Loucy (cell line): ENCODE measurements around the gene DNAH1.

Experiments used
- H2AFZ ChIP-seq: fragments of 200-600 bp; sonication (generic); 2 replicates; pipeline ENCODE4 v1.6.0; 2016; ENCODE audit warnings: antibody characterized with exemption, mild to moderate bottlenecking, low read length, moderate library complexity
- H3F3A ChIP-seq: fragments of 200-600 bp; 2 replicates; pipeline ENCODE4 v1.6.0; 2016; ENCODE audit warnings: antibody characterized with exemption, low read depth, mild to moderate bottlenecking
- H3K27me3 ChIP-seq: fragments of 200-600 bp; sonication (generic); 2 replicates; pipeline ENCODE4 v1.6.1; 2014; ENCODE audit warnings: low read length, mild to moderate bottlenecking; ENCODE audit not compliant: insufficient read depth, poor library complexity, severe bottlenecking
- H3K36me3 ChIP-seq: fragments of 200-600 bp; sonication (generic); 2 replicates; pipeline ENCODE4 v1.6.1; 2016; ENCODE audit warnings: low read length; ENCODE audit not compliant: insufficient read depth
- H3K4me1 ChIP-seq: fragments of 200-600 bp; sonication (generic); 2 replicates; pipeline ENCODE4 v1.5.1; 2014; ENCODE audit warnings: low read length, mild to moderate bottlenecking; ENCODE audit not compliant: insufficient read depth, poor library complexity, severe bottlenecking
- H3K4me2 ChIP-seq: fragments of 200-600 bp; sonication (generic); 2 replicates; pipeline ENCODE4 v1.6.0; 2014; ENCODE audit warnings: antibody characterized with exemption, low read length, low read depth, mild to moderate bottlenecking; ENCODE audit not compliant: poor library complexity, severe bottlenecking
- H3K4me3 ChIP-seq: fragments of 200-600 bp; sonication (generic); 2 replicates; pipeline ENCODE4 v1.5.1; 2014; ENCODE audit warnings: low read length, mild to moderate bottlenecking, mixed read lengths; ENCODE audit not compliant: poor library complexity, severe bottlenecking
- H3K79me2 ChIP-seq: fragments of 200-600 bp; sonication (generic); 2 replicates; pipeline ENCODE4 v1.6.1; 2014; ENCODE audit warnings: low read length; ENCODE audit not compliant: insufficient read depth
- H3K9ac ChIP-seq: fragments of 200-600 bp; sonication (generic); 2 replicates; pipeline ENCODE4 v1.6.0; 2014; ENCODE audit warnings: mild to moderate bottlenecking, low read depth, low read length, moderate library complexity; ENCODE audit not compliant: poor library complexity, severe bottlenecking
- H3K9me2 ChIP-seq: fragments of 200-600 bp; sonication (generic); replicated peaks from 2 replicates; pipeline ENCODE4 v1.6.1; 2016; ENCODE audit warnings: low read depth, low read length, mixed read lengths
- H3K9me3 ChIP-seq: fragments of 200-600 bp; sonication (generic); 2 replicates; pipeline ENCODE4 v1.6.1; 2014; ENCODE audit warnings: mild to moderate bottlenecking, antibody characterized with exemption, low read length, low read depth; ENCODE audit not compliant: insufficient read depth
- H4K20me1 ChIP-seq: fragments of 200-600 bp; sonication (generic); 2 replicates; pipeline ENCODE4 v1.6.0; 2014; ENCODE audit warnings: antibody characterized with exemption, low read length, mild to moderate bottlenecking; ENCODE audit not compliant: insufficient read depth, poor library complexity, severe bottlenecking
- CTCF ChIP-seq: fragments of 200-600 bp; sonication (generic); conservative IDR thresholded peaks from 2 replicates; pipeline ENCODE4 v1.5.1; 2014; ENCODE audit warnings: mild to moderate bottlenecking, antibody characterized with exemption, low read length
- EZH2phosphoT487 ChIP-seq: fragments of 200-600 bp; IDR thresholded peaks from 2 replicates; pipeline ENCODE4 v1.6.1; 2018; ENCODE audit warnings: antibody characterized with exemption, mild to moderate bottlenecking, moderate library complexity, borderline replicate concordance

DNAH1 gene

GRCh38 chr3:52349611-52350395, 33.7 kb downstream of the DNAH1 start:
- H3K4me3 ChIP-seq, result no peak overlapping the region
- no peaks in the 10 kb centered on the region for H3K9me2 ChIP-seq
- no peak for TF ChIP-seq CTCF
- H4K20me1 ChIP-seq, result no peaks in the 10 kb centered on the region
- no peak overlapping the region for H3K9ac ChIP-seq
- no peaks in the 10 kb centered on the region for H3K79me2 ChIP-seq
- no peaks in the 10 kb centered on the region for H3K9me3 ChIP-seq
- no peaks in the 10 kb centered on the region for H3K4me1 ChIP-seq
- H3K27me3 ChIP-seq, result no peaks in the 10 kb centered on the region
- no peaks in the 10 kb centered on the region for H3F3A ChIP-seq
- H2AFZ ChIP-seq, result no peak overlapping the region
- no peaks in the 10 kb centered on the region for H3K36me3 ChIP-seq
- no peak overlapping the region for H3K4me2 ChIP-seq

GRCh38 chr3:52350416-52350815, 34.3 kb downstream of the DNAH1 start:
- H3K9ac ChIP-seq, result no peak overlapping the region
- no peaks in the 10 kb centered on the region for H3K9me3 ChIP-seq
- H3K27me3 ChIP-seq, result no peaks in the 10 kb centered on the region
- no peak overlapping the region for H3K4me3 ChIP-seq
- H3K9me2 ChIP-seq, result no peaks in the 10 kb centered on the region
- no peaks in the 10 kb centered on the region for H3K36me3 ChIP-seq
- no peaks in the 10 kb centered on the region for H4K20me1 ChIP-seq
- H3F3A ChIP-seq, result no peaks in the 10 kb centered on the region
- H3K4me2 ChIP-seq, result no peak overlapping the region
- H3K4me1 ChIP-seq, result no peaks in the 10 kb centered on the region
- TF ChIP-seq CTCF (no peak), EZH2phosphoT487 (no peak)
- no peaks in the 10 kb centered on the region for H3K79me2 ChIP-seq
- no peak overlapping the region for H2AFZ ChIP-seq

- no peak overlapping the region for H3K4me2 ChIP-seq
- H3K36me3 ChIP-seq, result no peaks in the 10 kb centered on the region
- no peaks in the 10 kb centered on the region for H3K9me2 ChIP-seq
- no peak overlapping the region for H2AFZ ChIP-seq
- no peak overlapping the region for H3K9ac ChIP-seq
- no peaks in the 10 kb centered on the region for H4K20me1 ChIP-seq
- no peaks in the 10 kb centered on the region for H3K27me3 ChIP-seq
- no peaks in the 10 kb centered on the region for H3K9me3 ChIP-seq
- no peaks in the 10 kb centered on the region for H3K4me1 ChIP-seq
- H3F3A ChIP-seq, result no peaks in the 10 kb centered on the region
- no peaks in the 10 kb centered on the region for H3K79me2 ChIP-seq
- no peak overlapping the region for H3K4me3 ChIP-seq
- TF ChIP-seq CTCF (no peak), EZH2phosphoT487 (no peak)
Measured at GRCh38 chr3:52350981-52351761, 35.1 kb downstream of the DNAH1 start.
